Measurements from ENCODE around the gene CPEB4. TPM values are rescaled to one million over a fixed set of nuclear protein-coding genes. Genes with fewer than 3 reads are reported as not detected.

Gene CPEB4
- total and polyA plus RNA-seq, 10 of the 15 experiments (the other 5 are each of a cell fraction or from before 2014, with no cell fraction given), result 6.9 to 33.1 (median 20.4) TPM

DNA sequence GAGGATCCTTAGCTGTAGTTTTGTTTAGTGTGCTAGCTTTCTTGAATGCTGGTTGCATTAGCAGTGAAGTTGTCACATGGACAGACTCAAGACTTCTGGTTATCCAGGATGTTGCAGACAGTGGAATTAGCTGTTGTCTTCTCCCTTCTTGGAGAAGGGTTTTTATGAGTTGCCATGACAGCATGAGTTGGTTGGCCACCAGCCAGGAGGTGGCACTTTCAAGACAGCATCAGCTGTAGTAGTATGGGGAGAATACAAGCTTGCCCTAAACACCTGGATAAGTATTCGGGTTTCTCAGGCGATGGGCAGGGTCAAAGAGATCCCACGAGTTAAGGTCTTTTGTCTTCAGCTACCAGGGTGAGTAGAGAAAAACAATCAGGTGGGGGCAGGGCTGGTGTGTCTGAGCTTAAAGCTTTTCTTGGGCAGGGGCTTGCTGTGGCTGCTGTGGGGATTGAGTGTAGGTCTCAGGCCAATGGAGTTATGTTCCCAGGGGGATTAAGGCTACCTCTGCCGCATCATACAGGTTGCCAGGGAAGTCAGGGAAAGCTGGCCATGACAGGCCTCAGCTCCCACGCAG lies 93.1 kb downstream of the CPEB4 start:
- ATAC-seq (no peak), FAIRE-seq (no peak)

DNA sequence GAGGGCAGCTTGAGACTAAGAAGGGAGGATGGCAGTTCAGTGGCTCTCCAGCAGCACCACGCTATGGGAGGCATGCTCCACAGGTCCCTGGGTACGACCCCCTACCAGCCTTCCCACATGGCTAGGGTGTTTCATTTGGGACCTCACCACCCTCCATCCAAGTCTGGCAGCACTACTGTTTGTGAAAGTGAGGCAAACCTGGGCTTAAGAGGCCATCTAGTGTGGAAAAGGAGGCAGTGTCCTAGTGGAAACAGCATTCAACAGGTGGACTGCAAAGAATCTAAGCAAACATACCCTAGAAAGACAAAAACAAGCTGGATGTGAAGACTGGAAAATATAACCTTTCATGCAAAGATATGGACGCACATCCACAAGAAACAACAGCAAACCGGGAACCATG lies 96.1 kb downstream of the CPEB4 start:
- H3K27ac ChIP-seq (ENCODE audit: control insufficient read depth, insufficient read depth), result no peak overlapping the region
- 0 out of 3 replicates have a peak, but pooled peaks have one; percentile 29 for ATAC-seq
- no peak overlapping the region for H3K4me3 ChIP-seq
- FAIRE-seq, result peak; percentile 66
- H3K4me1 ChIP-seq (ENCODE audit: control insufficient read depth, insufficient read depth, low read length), result no peaks in the 10 kb centered on the region
- SMC1A ChIA-PET (ENCODE audit: uncharacterized antibody, unreplicated experiment), result no interaction called here
- peaks cover 0 to 2% of the 10 kb centered on the region in 2 experiments; a peak in 2 of 4 replicates for H3K27me3 ChIP-seq (replicated peaks in 1 of 2; ENCODE audit: control insufficient read depth in 2 of 2, insufficient read depth in 2 of 2, low read length in 1 of 2)
- POLR2A ChIA-PET, result no interaction called here
- intact Hi-C loops (cut with micrococcal nuclease; ENCODE audit: unreplicated experiment) (no loop called here), in situ Hi-C loops (cut with MboI) (no loop called here)
- H3K9me3 ChIP-seq (replicated peaks; ENCODE audit: control insufficient read depth, insufficient read depth, low read length), result no peaks in the 10 kb centered on the region
- no peaks in the 10 kb centered on the region for H3K36me3 ChIP-seq (ENCODE audit: control insufficient read depth in 2 of 2, insufficient read depth in 2 of 2, low read length in 1 of 2)
- no peak overlapping the region for H3K4me2 ChIP-seq (ENCODE audit: control insufficient read depth, insufficient read depth)
- no peak overlapping the region for H3K9ac ChIP-seq (ENCODE audit: control insufficient read depth, insufficient read depth, low read length)
- 0% methylated on average over 4 of the region's 4 CpGs for WGBS (ENCODE audit: insufficient coverage, insufficient replicate concordance, low lambda C conversion rate, missing lambda C conversion rate)
- RAD21 ChIA-PET (ENCODE audit: unreplicated experiment), result interaction anchor here (0.9 kb wide), 1 partner anchor 375 kb away, joined by 3 read pairs; no protein-coding TSS in a partner anchor
- no peak for DNase-seq (ENCODE audit: low read depth, low spot score)
- CTCF ChIA-PET, result interaction anchor here (0.6 to 1.4 kb wide), 3 partner anchors 48 to 368 kb away, joined by 3 to 4 read pairs (median 4); no protein-coding TSS in a partner anchor
- no peaks in the 10 kb centered on the region for H3K79me2 ChIP-seq (ENCODE audit: control insufficient read depth, insufficient read depth, low read length)
- BruUV-seq (replicated peaks), result no TSS peak
- no peak overlapping the region for H2AFZ ChIP-seq (ENCODE audit: control insufficient read depth, low read depth, low read length)
- no peaks in the 10 kb centered on the region for H4K20me1 ChIP-seq (ENCODE audit: control insufficient read depth, insufficient read depth)
- TF ChIP-seq SUZ12 (IDR thresholded peaks at IDR 0.05; ENCODE audit: unreplicated experiment), result no peak
- TF ChIP-seq ZNF24 (IDR thresholded peaks at IDR 0.05), result no peak
- peak; percentile 15; the same call in 1 of the 2 replicates for TF ChIP-seq SMC3 (IDR thresholded peaks at IDR 0.05; ENCODE audit: borderline replicate concordance, low read length)
- TF ChIP-seq, protein P1, sequence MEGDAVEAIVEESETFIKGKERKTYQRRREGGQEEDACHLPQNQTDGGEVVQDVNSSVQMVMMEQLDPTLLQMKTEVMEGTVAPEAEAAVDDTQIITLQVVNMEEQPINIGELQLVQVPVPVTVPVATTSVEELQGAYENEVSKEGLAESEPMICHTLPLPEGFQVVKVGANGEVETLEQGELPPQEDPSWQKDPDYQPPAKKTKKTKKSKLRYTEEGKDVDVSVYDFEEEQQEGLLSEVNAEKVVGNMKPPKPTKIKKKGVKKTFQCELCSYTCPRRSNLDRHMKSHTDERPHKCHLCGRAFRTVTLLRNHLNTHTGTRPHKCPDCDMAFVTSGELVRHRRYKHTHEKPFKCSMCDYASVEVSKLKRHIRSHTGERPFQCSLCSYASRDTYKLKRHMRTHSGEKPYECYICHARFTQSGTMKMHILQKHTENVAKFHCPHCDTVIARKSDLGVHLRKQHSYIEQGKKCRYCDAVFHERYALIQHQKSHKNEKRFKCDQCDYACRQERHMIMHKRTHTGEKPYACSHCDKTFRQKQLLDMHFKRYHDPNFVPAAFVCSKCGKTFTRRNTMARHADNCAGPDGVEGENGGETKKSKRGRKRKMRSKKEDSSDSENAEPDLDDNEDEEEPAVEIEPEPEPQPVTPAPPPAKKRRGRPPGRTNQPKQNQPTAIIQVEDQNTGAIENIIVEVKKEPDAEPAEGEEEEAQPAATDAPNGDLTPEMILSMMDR (IDR thresholded peaks at IDR 0.05 in 2 of 3, conservative IDR thresholded peaks at IDR 0.05 in 1 of 3; ENCODE audit: control insufficient read depth in 2 of 3, extremely low read depth in 1 of 3, insufficient read depth in 1 of 3, low read depth in 3 of 3, low read length in 3 of 3), result peak; percentile 30 to 36 (median 31); a peak in 4 of 6 replicates
- no peak for TF ChIP-seq RUNX3 (IDR thresholded peaks at IDR 0.05; ENCODE audit: low read length)
- peak; percentile 57 for TF ChIP-seq RAD21 (IDR thresholded peaks at IDR 0.05; ENCODE audit: insufficient read depth, low read depth, low read length)
- no peak for TF ChIP-seq KLF5 (IDR thresholded peaks at IDR 0.05; ENCODE audit: partially characterized antibody)
- no peak for TF ChIP-seq MEF2B (IDR thresholded peaks at IDR 0.05; ENCODE audit: partially characterized antibody, poor library complexity, severe bottlenecking)
- TF ChIP-seq ATF7 (IDR thresholded peaks at IDR 0.05; ENCODE audit: low read depth), result no peak

More for the DNA sequence above, 93.1 kb downstream of the CPEB4 start:
- Histone ChIP-seq H2AFZ (ENCODE audit: control insufficient read depth, low read depth, low read length) (no peak overlapping the region), H3K36me3 (ENCODE audit: control insufficient read depth in 2 of 2, insufficient read depth in 2 of 2, low read length in 1 of 2) (no peaks in the 10 kb centered on the region), H3K27ac (ENCODE audit: control insufficient read depth, insufficient read depth) (no peak overlapping the region), H4K20me1 (ENCODE audit: control insufficient read depth, insufficient read depth) (no peaks in the 10 kb centered on the region), H3K4me1 (ENCODE audit: control insufficient read depth, insufficient read depth, low read length) (no peaks in the 10 kb centered on the region), H3K9me3 (replicated peaks; ENCODE audit: control insufficient read depth, insufficient read depth, low read length) (no peaks in the 10 kb centered on the region), H3K79me2 (ENCODE audit: control insufficient read depth, insufficient read depth, low read length) (no peaks in the 10 kb centered on the region), H3K27me3 (replicated peaks in 1 of 2; ENCODE audit: control insufficient read depth in 2 of 2, insufficient read depth in 2 of 2, low read length in 1 of 2) (peaks cover 0 to 2% of the 10 kb centered on the region in 2 experiments; a peak in 2 of 4 replicates), H3K9ac (ENCODE audit: control insufficient read depth, insufficient read depth, low read length) (no peak overlapping the region), H3K4me3 (no peak overlapping the region), H3K4me2 (ENCODE audit: control insufficient read depth, insufficient read depth) (no peak overlapping the region)
- SMC1A ChIA-PET (ENCODE audit: uncharacterized antibody, unreplicated experiment), result interaction anchor here (1.2 to 1.7 kb wide), 2 partner anchors 363 to 365 kb away, joined by 4 read pairs; partner anchors contain the start of gene BOD1
- no peak for TF ChIP-seq SIX5 (IDR thresholded peaks at IDR 0.05; ENCODE audit: low read depth, low read length, severe bottlenecking)
- no peak for TF ChIP-seq SREBF1 (IDR thresholded peaks at IDR 0.05; ENCODE audit: low read length)
- no peak for TF ChIP-seq GATAD2B (conservative IDR thresholded peaks at IDR 0.05; ENCODE audit: low read depth)
- no peak for TF ChIP-seq YY1 (IDR thresholded peaks at IDR 0.05; ENCODE audit: low read depth, low read length)
- no peak for TF ChIP-seq BRCA1 (IDR thresholded peaks at IDR 0.05; ENCODE audit: low read depth, low read length)
- TF ChIP-seq, protein P2, sequence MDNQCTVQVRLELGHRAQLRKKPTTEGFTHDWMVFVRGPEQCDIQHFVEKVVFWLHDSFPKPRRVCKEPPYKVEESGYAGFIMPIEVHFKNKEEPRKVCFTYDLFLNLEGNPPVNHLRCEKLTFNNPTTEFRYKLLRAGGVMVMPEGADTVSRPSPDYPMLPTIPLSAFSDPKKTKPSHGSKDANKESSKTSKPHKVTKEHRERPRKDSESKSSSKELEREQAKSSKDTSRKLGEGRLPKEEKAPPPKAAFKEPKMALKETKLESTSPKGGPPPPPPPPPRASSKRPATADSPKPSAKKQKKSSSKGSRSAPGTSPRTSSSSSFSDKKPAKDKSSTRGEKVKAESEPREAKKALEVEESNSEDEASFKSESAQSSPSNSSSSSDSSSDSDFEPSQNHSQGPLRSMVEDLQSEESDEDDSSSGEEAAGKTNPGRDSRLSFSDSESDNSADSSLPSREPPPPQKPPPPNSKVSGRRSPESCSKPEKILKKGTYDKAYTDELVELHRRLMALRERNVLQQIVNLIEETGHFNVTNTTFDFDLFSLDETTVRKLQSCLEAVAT (IDR thresholded peaks at IDR 0.05), result no peak
- DNase-seq (ENCODE audit: low read depth, low spot score), result no peak
- in situ Hi-C loops (cut with MboI), result no loop called here
- CTCF ChIA-PET, result interaction anchor here (0.8 to 2.9 kb wide), 8 partner anchors 8 to 398 kb away, joined by 3 to 9 read pairs (median 3); partner anchors contain the start of gene BOD1
- 16% methylated on average over 5 of the region's 5 CpGs for WGBS (ENCODE audit: insufficient coverage, insufficient replicate concordance, low lambda C conversion rate, missing lambda C conversion rate)
- RAD21 ChIA-PET (ENCODE audit: unreplicated experiment), result interaction anchor here (0.9 to 1.2 kb wide), 2 partner anchors 56 to 365 kb away, joined by 3 read pairs; no protein-coding TSS in a partner anchor
- BruUV-seq (replicated peaks), result no TSS peak
- POLR2A ChIA-PET, result no interaction called here
- intact Hi-C loops (cut with micrococcal nuclease; ENCODE audit: unreplicated experiment), result no loop called here
